ENCODE data around the gene ABCA1.
"Not testable (repeated sequence)": the region's sequence is repeated elsewhere in the genome, so short reads cannot be mapped to it uniquely, and the experiment has no call there.

The ABCA1 gene, protein sequence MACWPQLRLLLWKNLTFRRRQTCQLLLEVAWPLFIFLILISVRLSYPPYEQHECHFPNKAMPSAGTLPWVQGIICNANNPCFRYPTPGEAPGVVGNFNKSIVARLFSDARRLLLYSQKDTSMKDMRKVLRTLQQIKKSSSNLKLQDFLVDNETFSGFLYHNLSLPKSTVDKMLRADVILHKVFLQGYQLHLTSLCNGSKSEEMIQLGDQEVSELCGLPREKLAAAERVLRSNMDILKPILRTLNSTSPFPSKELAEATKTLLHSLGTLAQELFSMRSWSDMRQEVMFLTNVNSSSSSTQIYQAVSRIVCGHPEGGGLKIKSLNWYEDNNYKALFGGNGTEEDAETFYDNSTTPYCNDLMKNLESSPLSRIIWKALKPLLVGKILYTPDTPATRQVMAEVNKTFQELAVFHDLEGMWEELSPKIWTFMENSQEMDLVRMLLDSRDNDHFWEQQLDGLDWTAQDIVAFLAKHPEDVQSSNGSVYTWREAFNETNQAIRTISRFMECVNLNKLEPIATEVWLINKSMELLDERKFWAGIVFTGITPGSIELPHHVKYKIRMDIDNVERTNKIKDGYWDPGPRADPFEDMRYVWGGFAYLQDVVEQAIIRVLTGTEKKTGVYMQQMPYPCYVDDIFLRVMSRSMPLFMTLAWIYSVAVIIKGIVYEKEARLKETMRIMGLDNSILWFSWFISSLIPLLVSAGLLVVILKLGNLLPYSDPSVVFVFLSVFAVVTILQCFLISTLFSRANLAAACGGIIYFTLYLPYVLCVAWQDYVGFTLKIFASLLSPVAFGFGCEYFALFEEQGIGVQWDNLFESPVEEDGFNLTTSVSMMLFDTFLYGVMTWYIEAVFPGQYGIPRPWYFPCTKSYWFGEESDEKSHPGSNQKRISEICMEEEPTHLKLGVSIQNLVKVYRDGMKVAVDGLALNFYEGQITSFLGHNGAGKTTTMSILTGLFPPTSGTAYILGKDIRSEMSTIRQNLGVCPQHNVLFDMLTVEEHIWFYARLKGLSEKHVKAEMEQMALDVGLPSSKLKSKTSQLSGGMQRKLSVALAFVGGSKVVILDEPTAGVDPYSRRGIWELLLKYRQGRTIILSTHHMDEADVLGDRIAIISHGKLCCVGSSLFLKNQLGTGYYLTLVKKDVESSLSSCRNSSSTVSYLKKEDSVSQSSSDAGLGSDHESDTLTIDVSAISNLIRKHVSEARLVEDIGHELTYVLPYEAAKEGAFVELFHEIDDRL (N-terminal part only)

DNA sequence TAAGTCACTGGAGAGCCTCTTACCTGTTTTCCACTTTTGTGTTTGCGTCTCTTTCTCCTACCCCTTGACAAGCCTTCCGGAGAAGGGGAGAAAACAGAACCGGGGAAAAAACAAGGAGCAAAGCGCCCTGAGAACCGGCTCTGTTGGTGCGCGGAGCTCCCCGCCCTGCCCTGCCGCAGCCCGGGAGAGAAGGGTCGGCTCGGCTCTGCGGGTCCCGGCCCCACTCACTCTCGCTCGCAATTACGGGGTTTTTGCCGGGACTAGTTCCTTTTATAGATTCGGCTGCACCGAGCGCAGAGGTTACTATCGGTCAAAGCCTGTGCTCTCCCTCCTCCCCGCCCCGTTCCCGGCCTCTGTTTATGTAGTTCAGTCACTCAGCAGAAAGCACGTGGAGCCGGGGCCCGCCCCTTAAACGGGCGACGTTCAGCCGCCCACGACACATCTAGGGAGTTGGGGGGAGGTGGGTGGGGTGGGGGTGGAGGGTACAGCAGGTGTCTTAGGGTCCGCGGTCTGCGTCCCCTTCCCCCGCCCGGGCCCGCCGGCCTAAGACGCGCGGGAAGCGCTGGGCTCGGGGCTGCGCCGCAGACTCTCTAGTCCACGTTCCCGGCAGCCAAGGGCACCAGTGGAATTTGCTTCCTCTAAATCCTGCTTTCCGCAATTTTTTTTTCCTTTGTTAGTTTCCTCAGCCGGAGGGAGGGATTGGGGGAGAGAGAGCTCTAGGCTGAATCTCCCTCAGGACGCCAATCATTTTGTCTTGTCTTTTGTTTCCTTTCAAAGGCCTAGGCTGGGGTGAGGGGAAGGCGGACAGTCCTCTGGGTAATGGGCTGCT, at the start of gene ABCA1:
ABCA1 (minus strand) TSS at position 244 of the 829 bp plus-strand sequence. CDS start 24,476 bp downstream, outside the sequence.
- DNase-seq: no peak

DNA sequence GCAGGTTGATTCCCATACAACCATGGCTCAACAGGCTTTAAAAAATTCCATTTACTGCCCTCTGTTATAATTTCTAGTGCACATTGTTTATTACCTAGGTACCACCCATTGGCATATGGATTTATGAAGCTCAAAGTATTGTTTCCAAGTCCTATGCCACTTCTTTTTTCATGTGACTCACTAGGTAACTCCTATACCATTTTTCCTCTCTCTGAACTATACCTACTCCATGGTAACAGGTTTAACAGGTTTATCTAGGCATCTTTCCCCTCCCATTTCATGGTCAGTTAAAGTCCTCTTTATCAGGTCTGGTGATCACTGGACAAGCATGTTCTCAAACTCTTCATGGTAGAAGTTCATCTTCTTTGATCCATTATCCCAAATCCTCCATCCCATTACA, 49.6 kb upstream of the ABCA1 start:
- DNase-seq: no peak

DNA sequence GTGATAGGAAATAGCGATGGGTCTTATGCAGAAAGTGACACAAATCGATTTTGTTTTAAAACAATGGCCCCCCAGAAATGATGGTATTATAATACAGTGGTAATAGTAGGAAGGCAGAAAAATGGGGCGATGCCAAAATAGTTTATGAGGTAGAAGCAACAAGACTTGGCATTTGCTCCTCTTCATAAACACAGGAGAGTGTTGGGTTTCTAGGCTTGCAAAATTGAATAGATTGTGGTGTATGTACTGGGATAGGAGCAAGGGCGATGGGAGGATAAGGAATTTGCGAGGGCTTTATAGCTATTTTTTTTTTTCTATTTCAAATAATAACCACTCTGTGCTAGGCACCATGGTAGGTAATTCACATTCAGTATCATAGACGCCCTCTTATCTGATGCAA, 49.2 kb upstream of the ABCA1 start:
- no peak for DNase-seq

DNA sequence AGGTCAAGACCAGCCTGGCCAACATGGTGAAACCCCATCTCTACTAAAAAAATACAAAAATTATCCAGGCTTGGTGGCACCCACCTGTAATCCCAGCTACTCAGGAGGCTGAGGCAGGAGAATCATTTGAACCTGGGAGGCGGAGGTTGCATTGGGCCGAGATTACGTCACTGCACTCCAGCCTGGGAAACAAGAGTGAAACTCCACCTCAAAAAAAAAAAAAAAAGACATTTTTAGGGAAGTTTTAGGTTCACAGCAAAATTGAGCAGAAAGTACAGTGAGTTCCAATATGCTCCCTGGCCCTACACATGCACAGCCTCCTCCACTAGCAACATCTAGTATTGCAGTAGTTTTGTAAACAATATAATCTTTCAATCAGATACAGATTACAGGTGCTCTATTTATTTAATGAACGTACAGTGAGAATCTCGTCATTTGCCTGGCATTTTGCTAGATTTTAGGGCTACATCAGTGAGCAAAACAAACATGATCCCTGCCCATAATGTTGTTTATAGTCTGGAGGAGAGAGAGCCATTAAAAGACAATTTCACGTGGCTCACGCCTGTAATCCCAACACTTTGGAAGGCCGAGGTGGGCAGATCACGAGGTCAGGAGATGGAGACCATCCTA, 48.1 kb upstream of the ABCA1 start:
- DNase-seq: not testable (repeated sequence)

DNA sequence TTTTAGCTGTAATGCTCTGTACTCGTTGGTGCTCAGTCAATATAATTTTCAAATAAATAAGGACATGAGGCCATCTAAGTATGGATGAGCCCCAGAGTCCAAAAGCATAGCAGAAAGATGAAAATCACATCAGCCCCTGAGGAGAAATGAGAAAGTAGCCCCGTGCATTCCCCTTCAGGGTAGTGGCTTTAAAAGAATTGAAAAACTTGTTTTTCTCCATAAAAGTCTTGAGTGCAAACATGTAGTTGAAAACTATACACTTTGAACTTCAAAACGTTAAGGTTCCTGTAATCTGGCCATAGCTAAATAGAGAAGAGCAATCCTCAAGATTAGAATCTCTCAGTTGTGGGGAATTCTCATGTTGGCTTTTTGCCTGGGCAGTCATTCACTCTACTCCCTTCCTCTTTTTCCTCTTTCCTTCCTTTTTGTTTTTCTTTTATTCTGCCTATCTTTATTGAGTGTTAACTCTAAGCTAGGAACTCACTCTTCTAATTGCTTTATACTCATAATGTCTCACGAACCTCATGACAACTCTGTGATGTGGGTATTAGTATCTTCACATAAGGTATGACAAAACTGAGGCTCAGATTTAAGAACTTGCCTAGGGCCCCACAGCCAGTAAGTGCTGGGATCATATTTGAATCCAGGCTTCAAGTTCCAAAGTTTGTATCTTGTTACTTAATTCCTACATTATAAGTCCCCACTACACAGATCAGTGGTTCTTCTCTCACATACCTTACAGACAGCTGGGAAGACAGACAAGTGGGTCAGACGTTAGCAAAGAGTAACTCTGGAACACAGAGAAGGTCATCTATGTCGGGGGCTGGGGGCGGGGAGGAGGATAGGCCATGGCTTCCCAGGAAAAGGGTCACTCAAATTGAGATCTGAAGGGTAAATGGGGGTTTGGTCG, 46.4 kb upstream of the ABCA1 start:
- no peak for DNase-seq

DNA sequence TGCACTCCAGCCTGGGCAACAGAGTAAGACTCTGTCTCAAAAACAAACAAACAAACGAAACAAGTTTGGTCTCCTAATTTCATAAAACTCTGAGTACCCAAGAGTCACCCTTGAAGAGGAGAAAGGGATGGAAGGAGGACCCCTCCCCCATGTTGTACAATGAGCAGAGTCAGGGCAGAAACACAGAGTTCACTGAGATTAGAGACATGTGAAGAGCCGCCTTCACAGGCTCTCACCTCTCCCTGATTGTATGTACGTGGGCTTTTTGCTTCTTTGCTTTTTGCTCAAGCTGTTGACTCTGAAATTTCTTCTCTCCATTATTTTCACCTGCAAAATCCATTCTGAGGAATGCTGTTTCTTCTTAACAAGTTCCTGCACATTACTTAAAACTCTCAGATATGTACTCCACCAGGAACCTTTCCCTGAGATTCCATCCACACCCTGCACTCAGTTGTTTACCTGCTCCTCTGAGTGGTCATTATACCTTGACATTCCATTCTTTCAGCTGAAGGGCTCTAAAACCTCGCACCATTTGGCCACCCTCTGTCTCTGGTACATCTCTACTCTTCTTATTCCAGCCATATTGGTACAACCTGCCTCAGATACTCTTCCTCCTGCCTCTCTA, 44.4 kb upstream of the ABCA1 start:
- no peak for DNase-seq

DNA sequence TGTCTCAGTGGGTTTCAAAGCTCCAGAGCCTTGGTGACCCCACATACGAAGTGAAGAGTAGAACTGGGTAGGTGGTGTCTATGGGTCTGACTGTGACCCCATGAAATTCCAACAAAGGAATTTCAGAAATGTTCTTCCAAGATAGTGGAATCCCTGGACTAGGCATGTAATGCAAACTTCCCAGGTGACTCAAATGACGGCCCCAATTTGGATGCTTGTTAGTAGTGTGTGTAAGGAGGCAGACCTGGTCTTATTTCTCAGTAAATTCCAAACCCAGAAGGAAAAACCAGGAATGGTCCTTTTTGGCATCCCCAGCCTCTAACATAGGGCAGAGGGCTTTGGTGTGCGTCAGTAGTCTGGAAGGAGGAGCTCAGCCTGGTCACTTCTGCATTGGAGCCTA, 43.6 kb upstream of the ABCA1 start:
- DNase-seq: no peak

DNA sequence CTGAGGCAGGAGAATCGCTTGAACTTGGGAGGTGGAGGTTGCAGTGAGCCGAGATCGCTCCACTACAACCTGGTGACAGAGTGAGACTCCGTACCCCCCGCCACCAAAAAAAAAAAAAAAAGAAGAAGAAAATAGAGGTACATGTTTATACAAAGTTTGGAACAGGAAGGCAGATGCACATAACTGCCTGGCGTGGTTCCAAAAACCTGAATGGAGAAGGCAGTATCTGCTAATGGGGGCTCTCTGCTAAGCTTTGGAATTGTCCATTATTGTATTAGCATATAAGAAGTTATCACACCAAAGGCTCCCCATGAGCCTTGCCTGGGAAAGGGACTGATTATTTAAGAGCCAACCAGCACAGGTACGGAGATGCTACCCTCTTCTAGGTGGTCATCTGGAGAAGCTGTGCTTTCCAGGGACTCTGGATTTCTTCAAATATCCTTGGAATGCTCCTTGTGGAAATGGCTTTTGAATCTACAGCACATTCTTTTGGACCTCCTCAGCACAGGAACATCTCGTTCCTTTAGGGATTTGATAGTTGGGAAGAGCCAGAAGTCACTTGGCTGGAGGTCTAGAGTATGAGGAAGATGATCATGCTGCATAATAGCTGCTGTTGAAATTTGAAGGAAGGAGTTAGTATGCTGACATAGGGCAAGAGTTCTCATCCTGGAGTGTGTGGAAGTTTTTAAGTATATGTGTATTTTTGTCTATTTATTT, 42.5 kb upstream of the ABCA1 start:
- DNase-seq: no peak

DNA sequence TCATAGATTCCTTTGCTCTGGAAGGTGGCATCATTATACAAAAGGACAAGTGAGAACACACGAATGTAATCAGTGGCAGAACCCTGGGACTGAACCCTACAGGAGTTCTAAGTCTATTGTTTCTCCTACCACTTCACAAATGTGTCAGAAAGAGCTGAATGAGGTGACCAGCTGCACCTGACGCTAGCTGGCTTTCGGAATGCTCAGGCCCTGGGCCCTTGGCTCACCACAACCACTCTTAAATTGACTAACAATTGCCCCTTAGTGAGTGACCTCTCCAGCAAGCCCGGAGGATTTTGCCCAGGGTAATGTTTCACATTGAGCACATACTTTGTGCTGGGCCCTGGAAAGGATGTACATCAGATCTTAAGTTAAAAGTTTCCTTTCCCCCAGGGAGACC, 41.2 kb upstream of the ABCA1 start:
- DNase-seq: no peak

DNA sequence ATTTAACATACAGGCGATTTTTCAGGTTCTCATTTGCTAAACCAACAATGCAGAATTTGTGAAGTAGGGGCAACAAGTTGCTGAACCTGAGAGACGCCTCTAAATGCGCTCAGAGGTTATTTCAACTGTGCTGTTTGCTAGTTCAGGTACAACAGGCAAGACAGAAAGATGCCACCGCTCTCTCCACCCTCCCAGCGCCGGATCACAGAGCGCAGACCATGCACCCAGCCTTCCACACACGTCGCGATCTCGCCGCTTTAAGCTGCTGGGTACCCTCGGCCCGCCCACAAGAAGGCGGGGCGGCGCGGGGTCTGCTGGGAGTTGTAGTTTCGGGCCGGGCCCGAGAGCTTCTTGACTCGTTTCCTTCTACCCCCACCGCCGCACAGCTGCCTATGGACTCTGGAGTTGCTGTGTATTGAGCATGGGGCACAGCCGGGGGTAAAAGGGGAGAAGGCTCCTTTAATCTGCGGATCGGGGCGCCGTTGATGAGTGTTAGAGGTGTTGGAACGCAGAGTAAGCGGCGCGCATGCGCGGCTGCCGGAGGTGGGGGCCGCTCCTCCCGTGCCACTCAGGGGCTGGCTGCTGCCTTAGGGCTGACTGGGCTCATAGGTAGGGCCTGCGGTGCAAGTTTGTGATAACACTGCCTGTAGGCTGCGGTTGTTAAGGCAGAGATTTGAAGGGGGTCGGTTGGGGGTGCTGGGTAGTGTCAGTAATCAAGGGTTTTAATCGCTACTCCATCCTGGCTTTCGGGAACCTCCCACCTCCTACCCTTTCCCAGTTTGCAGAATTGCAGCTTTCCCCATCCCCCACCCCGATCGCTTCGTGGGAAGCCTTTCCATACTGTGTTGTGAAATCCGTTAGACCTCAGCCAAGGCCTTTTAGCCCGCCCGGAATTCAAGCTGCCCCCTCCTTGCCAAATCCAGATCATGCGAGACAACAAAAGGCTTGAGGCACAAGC, 40.3 kb upstream of the ABCA1 start:
- DNase-seq: peak; percentile 78

DNA sequence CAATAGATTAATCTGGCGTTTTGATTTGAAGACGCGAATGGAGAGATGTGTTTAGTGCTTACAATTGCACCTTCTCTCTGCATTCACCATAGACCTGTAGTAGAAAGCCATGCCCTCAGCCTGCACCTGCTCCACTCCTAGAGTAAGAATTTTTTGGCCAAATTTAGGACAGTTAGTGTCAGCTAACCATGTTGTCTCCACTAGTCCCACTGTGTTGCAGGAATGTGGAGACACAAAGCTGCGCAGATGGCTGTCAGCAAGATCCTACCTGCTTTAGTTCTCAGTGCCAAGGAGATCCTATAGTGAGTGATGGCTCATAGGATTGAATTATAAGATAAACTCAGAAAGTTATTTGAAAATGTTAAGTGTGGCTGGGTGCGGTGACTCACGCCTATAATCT, 35.1 kb upstream of the ABCA1 start:
- DNase-seq: no peak

DNA sequence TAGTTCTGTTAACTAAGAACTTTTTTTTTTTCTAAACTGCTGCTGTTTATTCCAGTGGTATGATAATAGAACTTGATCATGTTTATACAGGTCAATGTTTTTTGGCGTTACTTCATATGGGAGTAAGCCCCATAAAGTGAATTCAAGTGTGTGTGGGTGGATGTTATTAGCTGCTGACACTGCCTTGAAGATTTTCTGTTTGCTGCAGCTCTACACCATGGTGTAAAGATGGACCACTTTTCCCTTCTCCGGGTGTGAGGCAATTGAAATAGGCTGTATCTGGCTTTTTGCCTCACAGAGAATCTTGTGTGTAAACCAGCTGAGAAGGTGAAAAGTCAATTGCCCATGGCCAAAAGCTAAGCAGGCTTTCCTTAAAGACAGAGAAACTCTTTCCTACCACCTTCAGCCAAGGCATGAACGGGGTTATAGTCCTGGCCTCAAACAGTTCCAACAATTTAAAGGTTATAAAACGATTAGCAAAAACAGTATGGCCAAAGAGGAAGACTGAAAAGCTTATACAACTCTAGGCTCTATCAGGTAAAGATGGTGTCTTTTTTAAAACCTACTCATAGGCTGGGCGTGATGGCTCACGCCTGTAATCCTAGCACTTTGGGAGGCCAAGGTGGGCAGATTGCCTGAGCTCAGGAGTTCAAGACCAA, 33.9 kb upstream of the ABCA1 start:
- DNase-seq: no peak

DNA sequence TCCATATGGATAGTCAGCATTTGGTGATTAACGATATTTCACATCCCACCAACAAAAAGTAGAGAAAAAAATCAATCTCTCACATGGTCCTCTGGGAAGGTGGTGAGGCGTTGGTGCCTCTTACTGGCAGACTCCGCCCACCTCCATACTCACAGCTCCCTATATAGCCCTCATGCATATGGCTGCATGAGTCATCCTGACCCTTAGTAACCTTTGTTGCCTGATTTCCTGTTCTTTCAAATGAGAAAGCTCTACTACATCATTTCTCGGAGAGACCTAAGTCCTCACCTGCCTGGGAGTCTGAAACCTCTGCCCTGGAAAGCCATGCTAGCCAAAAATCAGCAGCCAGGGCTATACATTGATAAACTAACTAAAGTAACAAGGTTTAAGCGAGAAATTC, 33.3 kb upstream of the ABCA1 start:
- DNase-seq: no peak

DNA sequence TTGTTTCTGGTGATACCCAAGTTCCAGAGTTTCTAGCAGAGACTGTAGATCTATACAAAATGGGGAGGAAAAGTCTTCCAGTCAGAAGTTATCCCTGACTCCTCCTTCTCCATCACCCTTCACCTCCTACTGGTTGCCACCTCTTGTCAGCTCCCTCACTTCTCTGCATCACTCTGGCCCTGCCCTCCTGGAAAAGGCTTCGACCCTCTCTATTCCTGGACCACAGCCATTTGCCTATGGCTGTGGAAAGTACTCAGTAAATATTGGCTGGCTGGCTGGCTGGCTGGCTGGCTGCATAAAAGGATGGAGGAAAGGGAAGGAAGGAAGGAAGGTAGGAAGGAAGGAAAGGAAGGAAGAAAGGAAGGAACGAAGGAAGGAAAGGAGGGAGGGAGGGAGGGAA, 32.7 kb upstream of the ABCA1 start:
- no peak for DNase-seq

DNA sequence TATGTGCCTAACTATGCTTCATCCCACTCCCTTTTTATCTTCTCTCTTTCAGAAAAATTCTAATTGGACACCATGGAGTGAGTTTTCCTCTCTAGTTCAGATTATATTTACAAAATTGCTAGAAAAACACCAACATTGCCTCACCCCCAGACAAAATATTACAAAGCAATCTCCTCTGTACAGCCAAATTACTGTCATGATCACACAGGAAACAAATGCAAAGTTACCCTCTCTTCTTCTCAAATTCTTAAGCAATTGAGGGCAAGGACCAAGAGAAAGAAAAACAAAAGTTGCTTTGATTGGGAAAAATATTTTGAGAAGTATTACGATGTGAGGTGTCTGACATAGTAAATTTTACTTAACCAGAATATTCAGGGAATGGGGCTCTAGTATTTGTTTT, 30.8 kb upstream of the ABCA1 start:
- DNase-seq: no peak

DNA sequence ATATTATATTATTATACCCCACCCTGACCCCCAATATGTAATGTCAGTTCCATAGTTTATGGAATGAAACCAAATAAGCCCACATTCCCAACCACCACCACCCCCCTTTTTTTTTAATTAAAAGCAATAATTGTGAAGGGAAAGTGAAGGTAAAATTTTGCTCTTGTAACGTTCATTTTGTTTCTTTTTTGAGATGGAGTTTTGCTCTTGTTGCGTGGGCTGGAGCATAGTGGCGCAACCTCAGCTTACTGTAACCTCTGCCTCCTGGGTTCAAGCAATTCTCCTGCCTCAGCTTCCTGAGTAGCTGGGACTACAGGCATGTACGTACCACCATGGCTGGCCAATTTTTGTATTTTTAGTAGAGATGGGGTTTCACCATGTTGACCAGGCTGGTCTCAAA, 30.1 kb upstream of the ABCA1 start:
- not testable (repeated sequence) for DNase-seq

DNA sequence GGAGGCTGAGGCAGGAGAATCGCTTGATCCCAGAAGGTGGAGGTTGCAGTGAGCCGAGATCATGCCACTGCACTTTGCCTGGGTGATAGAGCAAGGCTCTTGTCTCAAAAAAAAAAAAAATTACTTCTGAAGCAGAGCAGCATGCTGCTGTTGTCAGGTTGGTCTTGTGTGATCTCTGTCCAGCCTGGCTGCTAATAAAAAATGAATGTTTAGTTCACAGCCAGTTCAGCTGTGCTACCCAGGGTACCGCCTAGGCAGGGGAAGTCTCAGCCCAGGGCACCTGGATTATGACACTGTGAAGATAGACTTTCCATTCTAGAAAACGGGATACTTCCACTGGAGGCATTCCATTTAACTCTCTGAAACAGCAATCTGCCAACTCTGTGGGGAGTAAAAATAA, 23.5 kb upstream of the ABCA1 start:
- no peak for DNase-seq

DNA sequence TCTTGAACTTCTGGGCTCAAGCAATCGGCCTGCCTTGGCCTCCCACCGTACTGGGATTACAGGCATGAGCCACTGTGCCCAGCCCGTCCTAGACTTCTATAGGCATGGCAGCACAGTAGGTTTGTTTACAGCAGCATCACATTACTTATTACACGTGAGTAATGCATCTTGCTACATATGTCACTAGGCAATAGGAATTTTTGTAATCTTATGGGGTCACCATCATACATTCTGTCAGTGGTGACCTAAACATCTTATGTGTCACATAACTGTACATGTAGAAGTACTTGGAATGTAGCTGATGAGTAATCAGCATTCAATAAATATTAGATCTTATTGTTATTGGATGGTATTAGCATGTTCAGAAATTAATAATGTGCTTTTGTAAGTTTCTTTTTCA, 22.9 kb upstream of the ABCA1 start:
- DNase-seq: no peak
